Esophagus muscularis mucosa (tissue), 4 donors: ENCODE data around the gene REEP6. TPM values are rescaled to one million over a fixed set of nuclear protein-coding genes. Genes with fewer than 3 reads are reported as not detected.
A peak's percentile ranks its signal among the peaks of the same experiment; 100 is the strongest.

Experiments used
- DNase-seq: peaks from one replicate; pipeline ENCODE4 v3.0.0-alpha.2; 2017; ENCODE audit errors: extremely low spot score
- H3K27ac ChIP-seq, 4 donors: fragments of 200-600 bp; sonication (generic); replicated peaks in 1 of 4; 1 replicate in 3 of 4; 2 replicates in 1 of 4; pipeline ENCODE4 v1.5.1; 2016 to 2019; ENCODE audit warnings: mild to moderate bottlenecking in 1 of 4
- H3K27me3 ChIP-seq, 4 donors: fragments of 200-600 bp; sonication (generic); one replicate each; pipeline versions ENCODE4 v1.5.1 to v1.6.0; 2016 to 2019
- H3K36me3 ChIP-seq, 4 donors: fragments of 200-600 bp; sonication (generic); one replicate each; pipeline ENCODE4 v1.5.1; 2016 to 2019
- H3K4me1 ChIP-seq, 4 donors: fragments of 200-600 bp; sonication (generic); one replicate each; pipeline ENCODE4 v1.5.1; 2016 to 2019
- H3K4me3 ChIP-seq, 4 donors: fragments of 200-600 bp; sonication (generic); 1 replicate in 2 of 4; 2 replicates in 2 of 4; pipeline ENCODE4 v1.5.1; 2016 to 2019; ENCODE audit warnings: mild to moderate bottlenecking in 4 of 4, moderate library complexity in 1 of 4
- H3K9me3 ChIP-seq, 4 donors: fragments of 200-600 bp; sonication (generic); 1 replicate in 3 of 4; 2 replicates in 1 of 4; pipeline ENCODE4 v1.5.1; 2016 to 2019
- CTCF ChIP-seq, 3 experiments: fragments of 200-600 bp in 2 of 3; fragments of 450-650 bp in 1 of 3; sonication (generic) in 2 of 3; IDR thresholded peaks; one replicate each; pipeline ENCODE4 v1.5.1; 2017 to 2019; ENCODE audit warnings: antibody characterized with exemption in 3 of 3, mild to moderate bottlenecking in 2 of 3, moderate library complexity in 1 of 3
- EP300 ChIP-seq: sonication (generic); formaldehyde crosslinking; IDR thresholded peaks from one replicate; pipeline ENCODE4 v1.6.1; 2017; ENCODE audit warnings: antibody characterized with exemption
- POLR2A ChIP-seq: fragments of 450-650 bp; IDR thresholded peaks from one replicate; pipeline ENCODE4 v1.6.1; 2017; ENCODE audit warnings: antibody characterized with exemption, moderate library complexity, mild to moderate bottlenecking, low read depth
- POLR2AphosphoS5 ChIP-seq, 2 donors: sonication (generic); formaldehyde crosslinking; IDR thresholded peaks; one replicate each; pipeline ENCODE4 v1.6.1; 2017; ENCODE audit warnings: antibody characterized with exemption in 2 of 2
- WGBS: methylation state at CpG from one replicate; pipeline ENCODE4 v1.1.5; 2018; 5-methylcytosine and 5-hydroxymethylcytosine counted together
- intact Hi-C: fragments of 100-400 bp; cut with DNase I; formaldehyde crosslinking; loops from one replicate; pipeline ENCODE4 v1.15.1; 2023
- total RNA-seq, 4 donors: library from RNA; depleted of rRNA; stranded (reverse); fragments of >200 nt; gene quantifications; one replicate each; pipeline versions ENCODE4 v1.1.0 to v1.2.1, GENCODE V29; 2016

REEP6 gene
- total RNA-seq, 4 donors from 2014 or later = 0.23 to 2.3 (median 0.99) TPM; not detected in 1

- TF ChIP-seq CTCF (IDR thresholded peaks at IDR 0.05) (peak; percentile 54 to 69 (median 55)), EP300 (no peak)
- H3K9me3 ChIP-seq = peaks cover 0 to 5% (median 0%) of the 10 kb centered on the region in 4 donors
- intact Hi-C loops = loop anchor here (10.0 kb wide), 1 partner anchor 69 kb away; no protein-coding TSS in a partner anchor
- H3K4me1 ChIP-seq = peaks cover 10 to 36% (median 28%) of the 10 kb centered on the region in 4 donors
- WGBS = 0% methylated on average over 4 of the region's 52 CpGs
- peak overlapping the region; percentile 73 to 83 (median 76) for H3K27ac ChIP-seq
- peak overlapping the region; percentile 59 to 71 (median 62) for H3K4me3 ChIP-seq
- no peaks in the 10 kb centered on the region for H3K36me3 ChIP-seq
- H3K27me3 ChIP-seq = peaks cover 0 to 74% (median 12%) of the 10 kb centered on the region in 4 donors
- DNase-seq = no peak
Measured at GRCh38 chr19:1513499-1514294, 22.7 kb downstream of the REEP6 start.

GRCh38 chr19:1514295-1514661 lies 23.3 kb downstream of the REEP6 start:
- no peak for TF ChIP-seq CTCF (IDR thresholded peaks at IDR 0.05)
- no peak for TF ChIP-seq EP300
- no peak for TF ChIP-seq POLR2AphosphoS5 (IDR thresholded peaks at IDR 0.05)
- TF ChIP-seq POLR2A = no peak
- DNase-seq = no peak
- 91% methylated on average over 2 of the region's 10 CpGs for WGBS
- peaks cover 10 to 36% (median 28%) of the 10 kb centered on the region in 4 donors for H3K4me1 ChIP-seq
- no peak overlapping the region for H3K4me3 ChIP-seq
- H3K9me3 ChIP-seq = peaks cover 0 to 5% (median 0%) of the 10 kb centered on the region in 4 donors
- no peak overlapping the region for H3K27ac ChIP-seq
- H3K27me3 ChIP-seq = peaks cover 0 to 76% (median 12%) of the 10 kb centered on the region in 4 donors
- H3K36me3 ChIP-seq = no peaks in the 10 kb centered on the region
- intact Hi-C loops = loop anchor here (10.0 kb wide), 1 partner anchor 69 kb away; no protein-coding TSS in a partner anchor

DNA sequence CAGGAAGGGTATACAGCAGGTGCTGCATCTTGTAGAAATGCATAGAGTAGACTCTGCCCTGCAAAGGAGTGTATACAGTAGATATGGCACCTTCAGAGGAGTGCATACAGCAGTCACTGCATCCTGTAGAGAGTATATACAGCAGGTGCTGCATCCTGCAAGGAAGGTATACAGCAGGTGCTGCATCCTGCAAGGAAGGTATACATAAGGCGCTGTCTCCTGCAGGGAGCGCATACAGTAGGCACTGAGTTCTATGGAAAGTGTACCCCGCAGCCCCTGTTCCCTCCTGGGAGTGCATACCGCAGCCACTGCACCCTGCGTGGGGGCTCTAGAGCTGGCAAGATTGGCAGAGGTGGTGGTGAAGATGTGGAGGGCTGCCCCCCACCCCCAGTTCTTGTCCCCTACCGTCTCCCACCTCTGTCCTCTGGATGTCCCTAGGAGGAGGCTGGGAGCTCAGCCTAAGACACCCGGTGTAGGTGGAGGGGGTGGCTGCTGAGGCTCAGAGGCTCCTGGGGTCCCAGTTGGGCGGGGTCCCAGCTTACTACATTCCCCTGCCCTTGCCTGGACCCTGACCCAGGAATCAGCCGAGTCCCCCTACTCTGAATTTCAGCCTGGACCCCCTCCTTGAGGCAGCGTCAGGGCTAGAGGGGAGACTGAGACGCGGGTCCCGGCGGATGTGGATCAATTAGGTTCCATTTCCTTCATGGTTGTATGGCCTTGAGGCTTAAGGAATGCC lies 24.2 kb downstream of the REEP6 start:
- H3K4me3 ChIP-seq = no peak overlapping the region
- H3K36me3 ChIP-seq = no peaks in the 10 kb centered on the region
- H3K27ac ChIP-seq = no peak overlapping the region
- 71% methylated on average over 7 of the region's 14 CpGs for WGBS
- TF ChIP-seq POLR2A = no peak
- TF ChIP-seq CTCF (IDR thresholded peaks at IDR 0.05) = no peak
- TF ChIP-seq EP300 = no peak
- TF ChIP-seq POLR2AphosphoS5 (IDR thresholded peaks at IDR 0.05) = no peak
- DNase-seq = no peak
- intact Hi-C loops = loop anchor here (10.0 kb wide), 1 partner anchor 70 kb away; no protein-coding TSS in a partner anchor
- H3K27me3 ChIP-seq = peaks cover 0 to 82% (median 12%) of the 10 kb centered on the region in 4 donors
- peaks cover 0 to 5% (median 0%) of the 10 kb centered on the region in 4 donors for H3K9me3 ChIP-seq
- peaks cover 10 to 33% (median 26%) of the 10 kb centered on the region in 4 donors for H3K4me1 ChIP-seq

DNA sequence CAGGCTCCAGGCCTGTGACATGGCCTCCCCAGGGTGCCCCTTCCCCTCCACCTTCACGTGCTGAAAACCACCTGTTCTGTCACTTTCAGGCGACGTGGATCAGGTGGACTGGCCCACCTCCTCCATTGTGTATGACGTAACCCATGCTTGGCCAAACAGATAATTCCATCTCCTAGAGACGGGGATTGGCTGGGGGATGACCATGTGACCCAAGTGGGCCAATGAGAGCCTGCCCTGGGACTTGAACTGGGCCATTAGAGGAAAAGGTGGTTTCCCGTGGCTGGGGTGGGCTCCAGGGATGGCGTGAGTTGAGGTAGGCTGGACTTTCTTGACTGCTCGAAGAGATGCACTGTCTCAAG lies 25.4 kb downstream of the REEP6 start:
- intact Hi-C loops = loop anchor here (10.0 kb wide), 1 partner anchor 72 kb away; no protein-coding TSS in a partner anchor
- 66% methylated on average over 8 of the region's 8 CpGs for WGBS
- H3K36me3 ChIP-seq = no peaks in the 10 kb centered on the region
- no peak overlapping the region for H3K4me3 ChIP-seq
- no peak for DNase-seq
- H3K27ac ChIP-seq = no peak overlapping the region
- H3K4me1 ChIP-seq = peaks cover 12 to 26% (median 20%) of the 10 kb centered on the region in 4 donors
- TF ChIP-seq EP300 (no peak), POLR2A (no peak), CTCF (IDR thresholded peaks at IDR 0.05) (no peak)
- peaks cover 0 to 5% (median 0%) of the 10 kb centered on the region in 4 donors for H3K9me3 ChIP-seq
- H3K27me3 ChIP-seq = peaks cover 0 to 78% (median 12%) of the 10 kb centered on the region in 4 donors
